Endometrial microvascular endothelial cells (primary cell): ENCODE measurements around the gene SRRM3. TPM values are rescaled to one million over a fixed set of nuclear protein-coding genes. Genes with fewer than 3 reads are reported as not detected.
"Not testable (repeated sequence)": the region's sequence is repeated elsewhere in the genome, so short reads cannot be mapped to it uniquely, and the experiment has no call there.

Source experiments
- in situ Hi-C: cut with HindIII; loops from 2 replicates; pipeline ENCODE4 v1.10.0; 2017; ENCODE audit warnings: low sequenced_read_pairs, low pct_unique_long_range_greater_than_20kb; ENCODE audit errors: inconsistent ontology term
- total RNA-seq: library from RNA; depleted of rRNA; stranded (reverse); fragments of >200 nt; gene quantifications from one replicate; pipeline ENCODE4 v1.2.3, GENCODE V29; 2015; ENCODE audit errors: inconsistent ontology term

SRRM3 gene
- total RNA-seq, 1 donor from 2014 or later = not detected

DNA sequence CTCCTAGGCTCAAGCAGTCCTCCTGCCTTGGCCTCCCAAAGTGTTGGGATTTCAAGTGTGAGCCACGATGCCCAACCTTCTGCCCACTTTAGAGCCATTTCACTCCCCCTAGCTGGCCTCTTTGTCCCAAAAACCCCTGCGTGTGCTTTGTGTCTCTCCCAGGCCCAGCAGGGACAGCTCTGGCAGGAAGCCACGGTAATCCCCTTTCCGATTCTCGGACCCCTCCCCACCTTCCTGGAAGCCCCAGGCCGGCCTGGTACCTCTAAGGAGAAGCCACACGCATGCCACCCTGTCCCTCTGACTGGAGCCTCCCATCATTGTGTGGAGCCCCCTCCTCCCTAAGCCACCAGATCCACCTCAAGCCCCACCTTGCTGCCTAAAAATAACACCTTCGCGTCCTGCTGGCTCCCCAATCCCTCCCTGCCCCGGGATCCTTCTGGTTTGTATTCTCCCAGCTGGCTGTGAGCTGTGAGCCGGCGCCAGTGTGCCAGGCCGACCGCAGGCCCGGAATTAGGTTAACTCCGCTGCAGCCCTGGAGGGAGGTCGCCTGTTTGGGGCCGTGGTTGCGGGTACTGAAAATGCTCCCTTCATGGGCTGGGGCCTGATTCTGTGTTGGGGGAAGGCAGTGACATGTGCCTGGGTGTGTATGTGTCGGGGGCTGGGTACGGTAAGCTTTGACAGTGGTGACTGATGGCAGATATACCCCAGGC, 16.4 kb upstream of the SRRM3 start:
- in situ Hi-C loops = no loop called here

DNA sequence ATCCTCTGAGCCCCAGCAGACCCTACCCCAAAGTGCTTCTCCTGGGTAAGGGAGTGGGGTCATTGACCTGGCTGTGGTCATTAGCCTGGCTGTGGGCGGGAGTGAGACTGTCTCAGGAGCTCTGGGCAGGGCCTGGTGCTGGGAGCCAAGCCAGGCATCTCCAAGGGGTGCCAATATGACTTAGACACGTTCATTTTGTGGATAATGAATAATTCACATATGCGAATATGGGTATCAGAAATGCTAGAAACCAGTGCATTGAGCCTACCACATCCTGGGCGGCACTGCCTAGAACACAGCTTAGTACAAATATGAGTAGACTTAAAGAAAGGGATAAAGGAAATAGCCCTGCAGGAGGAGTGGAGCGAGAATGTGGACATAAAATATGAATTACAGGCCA, 14.4 kb upstream of the SRRM3 start:
- in situ Hi-C loops = no loop called here

DNA sequence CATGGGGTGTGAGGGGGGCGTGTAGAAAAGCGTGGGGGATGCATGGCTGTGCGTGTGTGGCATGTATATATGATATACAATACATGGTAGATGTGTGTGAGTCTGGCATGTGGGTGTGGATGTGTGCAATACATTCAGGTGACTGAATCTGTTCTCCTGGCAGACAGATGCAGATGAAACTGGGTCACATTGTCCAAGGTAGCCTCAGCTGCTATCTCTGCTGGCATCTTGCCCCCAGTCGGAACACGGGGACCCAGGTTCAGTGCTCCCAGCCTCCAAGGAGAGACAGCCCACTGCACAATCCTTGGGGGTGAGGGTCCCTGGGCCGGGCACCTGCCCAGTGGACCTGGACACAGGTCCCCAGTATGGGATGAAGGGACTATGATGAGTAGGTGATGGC, 12.4 kb upstream of the SRRM3 start:
- in situ Hi-C loops = no loop called here

DNA sequence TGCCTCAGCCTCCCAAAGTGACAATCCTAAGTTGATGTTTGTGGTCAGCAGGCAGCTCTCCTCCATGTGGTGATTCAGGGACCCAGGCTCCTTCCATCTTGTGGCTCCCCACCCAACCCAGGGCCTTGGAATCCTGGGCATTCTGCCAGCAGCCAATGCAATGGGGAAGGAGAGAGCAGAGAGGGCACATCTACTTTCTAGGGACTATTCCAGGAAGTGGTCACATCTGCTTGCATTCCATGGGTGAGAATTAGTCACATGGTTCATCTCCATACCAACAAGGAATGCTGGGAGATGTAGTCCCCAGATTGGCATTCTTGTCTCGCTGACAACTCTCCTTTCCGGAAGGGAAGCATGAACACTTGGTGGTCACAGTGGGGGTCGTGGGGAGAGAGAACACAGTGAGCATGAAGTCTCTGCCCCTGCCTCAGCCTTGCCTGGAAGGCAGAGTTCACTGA, 9.9 kb upstream of the SRRM3 start:
- in situ Hi-C loops = no loop called here

DNA sequence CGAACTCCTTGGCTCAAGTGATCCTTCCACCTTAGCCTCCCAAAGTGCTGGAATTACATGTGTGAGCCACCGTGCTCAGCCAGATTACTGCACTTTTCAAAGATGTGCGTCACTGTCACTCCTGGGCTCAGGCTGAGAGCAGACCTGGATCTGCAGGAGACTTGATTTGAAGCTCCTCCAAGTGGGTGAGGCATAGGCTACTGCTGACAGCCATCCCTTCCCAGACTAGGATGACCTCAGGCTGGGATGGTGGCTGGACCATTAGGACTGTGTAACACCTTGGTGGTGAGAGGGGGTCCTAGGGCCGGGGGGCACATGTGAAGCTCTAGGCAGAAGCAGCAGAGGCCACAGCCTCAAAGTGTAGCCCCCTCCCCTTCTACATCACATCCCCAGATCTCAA, 8.2 kb upstream of the SRRM3 start:
- in situ Hi-C loops = no loop called here

DNA sequence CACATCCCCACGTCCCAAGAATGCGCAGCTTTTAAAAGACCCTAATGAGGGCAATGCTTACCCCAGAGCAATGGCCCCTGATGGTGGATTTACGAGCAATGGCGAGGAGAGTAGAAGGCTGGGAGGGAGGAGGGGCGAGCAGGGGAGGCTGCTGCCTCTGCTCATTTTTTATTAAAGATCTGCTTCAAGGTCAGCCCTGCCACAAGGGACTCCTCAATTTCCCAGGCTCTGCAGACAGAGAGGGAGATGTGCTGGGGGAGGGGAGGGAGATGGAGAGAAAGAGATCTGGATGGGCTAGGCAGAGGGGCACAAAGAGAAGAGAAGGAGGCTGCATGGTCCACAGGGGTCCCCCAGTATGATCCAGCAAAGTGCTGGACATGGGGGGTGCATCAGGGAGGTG, 7.8 kb upstream of the SRRM3 start:
- in situ Hi-C loops = no loop called here

DNA sequence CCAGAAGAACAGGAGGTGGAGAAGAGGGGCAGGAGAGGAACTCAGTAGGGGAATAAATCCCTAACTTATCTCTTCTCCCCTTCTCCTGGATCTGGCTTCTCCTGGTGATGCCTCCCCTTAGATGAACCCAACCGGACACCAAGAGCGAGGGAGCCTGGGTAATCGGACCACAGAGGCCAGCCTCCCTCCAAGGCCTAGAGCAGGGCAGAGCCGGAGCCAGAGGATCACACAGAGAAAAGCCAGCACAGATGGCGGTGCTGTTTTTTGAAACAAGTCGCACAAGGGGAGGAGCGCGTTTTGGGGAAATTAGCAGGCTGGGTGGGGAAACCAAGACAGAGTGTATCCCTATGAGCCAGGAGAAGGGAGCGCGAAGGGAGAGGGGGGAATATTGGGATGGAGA, 4.9 kb upstream of the SRRM3 start:
- in situ Hi-C loops = no loop called here

DNA sequence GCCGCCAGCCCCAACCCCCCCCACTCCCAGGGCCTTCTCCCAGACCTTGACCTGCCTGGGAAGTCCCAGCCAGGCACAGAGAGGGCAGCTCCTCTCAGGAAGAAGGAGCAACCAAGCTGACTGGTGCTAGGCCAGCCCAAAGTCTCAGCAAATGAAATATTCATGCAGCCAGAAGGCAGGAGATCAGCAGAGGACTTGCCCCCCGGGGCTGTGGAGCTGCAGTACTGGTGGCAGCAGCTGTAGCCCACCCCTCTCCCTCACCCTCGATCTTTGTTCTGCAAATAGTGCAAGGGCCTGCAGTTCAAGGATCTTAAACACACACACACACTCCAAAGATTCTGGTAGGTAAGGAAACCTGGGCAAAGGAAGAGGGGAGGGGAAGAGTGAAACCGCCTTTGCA, 3.5 kb upstream of the SRRM3 start:
- in situ Hi-C loops = no loop called here

DNA sequence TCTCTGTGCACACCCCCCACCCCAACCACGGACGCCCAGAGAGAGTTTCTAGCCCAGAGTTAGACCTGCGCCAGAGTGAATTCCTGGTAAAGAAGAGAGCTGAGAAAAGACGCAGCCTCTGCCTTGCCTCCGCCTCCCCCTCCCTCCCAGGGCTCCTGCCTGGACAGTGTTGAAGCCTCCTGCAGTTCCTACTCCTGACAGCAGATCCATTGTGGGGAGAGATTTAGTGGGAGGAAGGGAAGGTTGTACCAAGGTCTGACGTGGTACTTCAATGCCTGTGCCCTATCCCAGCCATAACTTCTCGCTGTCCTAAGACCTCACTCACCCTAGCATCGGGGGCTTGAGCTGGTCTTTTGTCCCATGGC, 952 bp downstream of the SRRM3 start:
- in situ Hi-C loops = no loop called here

DNA sequence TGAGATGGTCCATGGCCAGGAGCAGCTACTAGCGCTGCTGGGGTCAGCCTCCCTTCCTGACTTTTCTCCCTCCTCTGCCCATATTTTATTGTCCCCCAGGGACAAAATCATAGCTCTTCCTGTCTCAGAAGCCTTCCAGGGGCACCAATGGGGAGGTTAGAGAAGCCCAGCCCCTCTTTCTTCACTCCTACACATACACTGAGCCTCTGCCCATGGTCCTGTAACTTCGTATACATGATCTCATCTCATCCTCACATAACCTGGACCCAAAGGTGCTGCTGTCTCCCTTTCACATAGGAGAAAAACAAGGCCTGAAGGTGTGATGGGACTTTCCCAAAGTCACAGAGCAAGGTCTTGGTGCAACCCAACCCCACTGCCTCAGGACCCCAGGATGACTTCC, 2.5 kb downstream of the SRRM3 start:
- in situ Hi-C loops = no loop called here

DNA sequence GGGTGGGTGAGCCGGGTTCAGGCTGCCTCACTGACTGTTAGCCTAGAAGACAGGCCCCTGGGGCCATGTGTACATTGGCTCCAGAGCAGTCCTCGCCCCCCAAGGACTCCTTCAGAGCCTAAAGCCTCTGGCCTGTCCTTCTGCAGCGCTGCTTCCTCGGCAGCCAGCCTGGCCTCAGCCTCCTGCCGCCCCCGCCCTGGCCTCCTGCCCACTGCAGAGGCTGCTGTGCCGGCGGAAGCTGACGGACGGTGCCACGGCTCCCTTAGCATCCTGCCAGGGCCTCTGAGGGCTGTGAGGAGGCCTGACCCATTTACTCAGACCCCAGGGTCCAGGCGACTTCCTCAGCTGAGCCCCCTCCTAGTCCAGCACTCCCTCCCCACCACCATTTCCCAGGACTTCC, 4.9 kb downstream of the SRRM3 start:
- in situ Hi-C loops = no loop called here

DNA sequence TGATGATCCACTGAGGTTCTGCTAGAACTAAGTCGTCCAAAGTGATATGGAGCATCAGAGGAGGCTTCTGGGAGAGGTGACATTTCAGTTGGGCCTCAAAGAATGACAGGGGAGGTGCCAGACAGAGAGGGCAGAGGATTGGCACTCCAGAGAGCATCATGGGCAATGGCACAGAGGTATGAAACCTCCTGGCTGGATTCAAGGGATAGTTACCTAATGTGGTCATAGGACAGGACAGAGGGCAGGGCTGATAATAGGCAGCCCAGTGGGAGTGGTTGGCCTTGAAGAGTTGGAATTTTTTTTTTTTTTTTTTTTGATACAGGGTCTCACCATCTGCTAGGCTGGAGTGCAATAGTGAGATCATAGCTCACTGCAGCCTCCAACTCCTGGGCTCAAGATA, 7.6 kb downstream of the SRRM3 start:
- in situ Hi-C loops = no loop called here

DNA sequence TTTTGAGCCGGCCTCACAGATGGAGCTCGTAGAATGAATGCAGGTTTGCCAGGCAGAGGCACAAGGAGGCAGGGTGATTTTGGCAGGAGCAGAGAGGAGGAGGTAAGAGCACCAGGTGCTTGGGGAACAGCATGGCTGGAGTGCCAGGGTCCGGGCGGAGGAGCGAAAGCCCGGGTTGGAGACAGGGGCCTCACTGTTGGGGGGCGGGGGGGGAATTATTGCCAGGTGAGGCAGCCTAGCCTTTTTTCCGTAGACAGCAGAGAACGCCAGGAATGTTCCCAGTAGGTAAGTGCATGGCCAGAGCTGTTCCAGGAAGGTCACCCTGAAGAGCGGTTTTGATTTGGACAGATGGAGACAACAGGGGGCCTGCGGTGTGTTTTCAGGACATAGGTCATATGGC, 9.5 kb downstream of the SRRM3 start:
- in situ Hi-C loops = no loop called here

DNA sequence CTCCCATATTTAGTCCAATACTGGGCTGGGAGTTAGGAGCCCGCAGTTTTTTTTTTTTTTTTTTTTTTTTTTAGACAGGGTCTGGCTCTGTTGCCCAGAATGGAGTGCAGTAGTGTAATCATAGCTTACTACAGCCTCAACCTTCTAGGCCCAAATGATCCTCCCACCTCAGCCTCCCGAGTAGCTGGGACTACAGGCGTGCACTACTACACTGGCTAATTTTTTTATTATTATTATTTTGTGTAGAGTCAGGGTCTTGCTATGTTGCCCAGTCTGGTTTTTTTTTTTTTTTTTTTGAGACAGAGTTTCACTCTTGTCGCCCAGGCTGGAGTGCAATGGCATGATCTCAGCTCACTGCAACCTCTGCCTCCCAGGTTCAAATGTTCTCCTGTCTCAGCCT, 13.7 kb downstream of the SRRM3 start:
- in situ Hi-C loops = not testable (repeated sequence)

DNA sequence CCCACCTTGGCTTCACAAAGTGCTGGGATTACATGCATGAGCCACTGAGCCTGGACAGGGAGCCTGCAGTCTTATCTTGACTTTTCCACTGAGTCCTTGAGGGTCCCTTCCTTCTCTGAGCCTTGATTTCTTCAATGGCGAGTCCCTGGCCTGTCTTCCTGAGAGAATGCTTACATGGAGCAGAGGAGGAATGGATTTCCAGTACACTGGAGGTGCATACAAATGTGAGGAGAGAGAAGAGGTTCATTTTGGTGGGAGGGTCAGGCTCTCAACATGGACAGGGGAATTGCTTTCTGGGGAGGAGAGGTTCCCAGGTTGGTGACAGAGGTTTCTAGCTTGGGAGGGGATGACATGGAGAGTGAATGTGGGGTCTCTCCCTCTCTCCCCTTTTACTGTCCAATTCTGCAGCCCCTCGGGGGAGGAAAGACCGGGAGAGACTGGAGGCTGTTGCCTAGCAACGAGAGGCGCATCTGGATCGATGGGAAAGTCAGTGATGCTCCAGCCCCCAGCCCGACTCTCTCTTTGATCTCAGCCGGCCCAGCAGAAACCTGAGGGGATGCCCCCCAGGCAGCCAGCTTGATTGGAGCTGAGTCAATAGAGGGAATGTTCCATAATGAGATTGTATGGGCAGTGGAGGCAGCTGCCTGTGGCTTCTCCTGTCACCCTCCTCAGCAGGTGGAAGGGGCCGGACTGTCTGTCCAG, 14.8 kb downstream of the SRRM3 start:
- in situ Hi-C loops = no loop called here

DNA sequence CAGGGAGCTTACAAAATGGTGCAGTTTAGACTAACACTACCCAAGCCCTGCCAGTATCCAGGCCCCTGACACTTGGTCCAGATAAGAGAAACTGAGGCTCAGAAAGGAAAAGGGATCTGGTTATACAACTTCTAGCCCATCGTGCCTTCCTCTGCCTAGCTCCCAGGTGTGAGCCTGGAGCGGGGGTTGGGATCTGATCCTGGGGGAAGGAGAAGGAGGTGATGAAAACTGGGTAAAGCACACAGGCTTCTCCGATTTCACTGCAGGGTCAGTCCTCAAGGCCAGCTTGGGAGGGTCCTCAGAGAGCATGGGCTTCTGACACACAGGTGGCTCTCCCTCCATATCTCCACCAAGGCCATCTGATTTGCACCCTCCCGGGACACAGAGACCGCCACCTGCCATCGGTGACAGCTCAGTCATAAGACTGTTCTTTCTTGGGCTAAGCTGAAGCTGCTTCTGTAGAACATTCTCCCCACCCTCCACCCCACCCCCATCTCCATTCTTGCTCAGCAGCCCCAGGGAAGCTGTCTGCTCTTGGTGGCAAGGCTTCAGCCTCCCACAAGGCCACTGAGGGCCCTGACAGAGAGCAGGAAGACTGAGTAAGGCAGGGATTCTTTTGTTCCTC, 16.4 kb downstream of the SRRM3 start:
- in situ Hi-C loops = no loop called here

DNA sequence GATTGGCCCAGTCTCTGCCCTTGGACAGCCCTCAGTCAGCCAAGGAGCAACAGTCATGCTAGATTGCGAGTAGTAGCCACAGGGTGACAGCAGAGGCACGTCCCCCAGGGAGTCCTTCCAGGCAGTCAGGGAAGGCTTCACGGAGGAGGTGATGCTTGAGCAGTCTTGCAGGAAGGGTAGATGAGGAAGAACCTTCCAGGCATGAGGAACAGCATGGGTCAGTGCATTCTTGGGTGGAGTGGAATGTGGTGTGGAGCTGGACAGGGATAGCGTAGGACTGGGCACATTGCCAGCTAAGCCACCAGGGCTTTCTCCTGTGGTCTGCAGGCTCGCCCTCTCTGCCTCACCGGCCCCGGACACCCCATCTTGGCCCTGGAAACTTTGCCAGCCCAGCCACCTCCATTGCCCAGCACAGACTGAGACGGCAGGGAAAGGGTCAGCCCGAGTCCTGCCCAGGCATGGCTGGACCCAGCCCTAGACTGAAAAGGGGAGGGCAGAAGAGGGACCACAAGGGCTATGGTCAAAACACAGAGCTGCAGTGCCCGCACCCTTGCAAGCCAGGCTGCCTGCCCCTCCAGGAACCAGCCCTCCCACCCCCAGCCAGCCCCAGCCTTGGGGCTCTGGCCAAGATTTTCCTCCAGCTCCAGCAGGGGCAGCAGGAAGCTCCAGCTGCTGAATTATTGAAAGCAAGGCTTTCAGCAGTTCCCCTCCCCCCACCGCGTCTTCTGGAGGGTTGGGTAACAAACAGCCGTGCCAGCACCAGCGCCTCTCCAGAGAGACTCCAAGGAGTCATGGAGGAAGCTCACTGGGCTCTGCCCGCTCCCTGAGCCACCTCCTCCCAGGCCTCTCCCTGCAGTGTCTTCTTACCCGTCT, 18.7 kb downstream of the SRRM3 start:
- in situ Hi-C loops = no loop called here

DNA sequence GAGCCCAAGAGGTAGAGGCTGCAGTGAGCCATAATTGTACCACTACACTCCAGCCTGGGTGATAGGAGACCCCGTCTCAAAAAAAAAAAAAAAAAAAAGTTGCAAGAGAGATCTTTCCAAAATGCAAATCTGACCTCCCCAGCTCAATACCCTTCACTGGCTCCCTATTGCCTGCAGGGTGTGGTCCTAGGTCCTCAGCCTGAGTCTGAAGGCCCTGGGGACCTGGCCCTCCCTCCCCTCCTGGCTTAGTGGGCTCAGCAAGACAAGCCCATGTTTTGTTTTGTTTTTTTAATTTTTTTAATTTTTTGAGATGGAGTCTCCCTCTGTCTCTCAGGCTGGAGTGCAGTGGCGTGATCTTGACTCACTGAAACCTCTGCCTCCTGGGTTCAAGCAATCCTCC, 20.6 kb downstream of the SRRM3 start:
- in situ Hi-C loops = no loop called here

DNA sequence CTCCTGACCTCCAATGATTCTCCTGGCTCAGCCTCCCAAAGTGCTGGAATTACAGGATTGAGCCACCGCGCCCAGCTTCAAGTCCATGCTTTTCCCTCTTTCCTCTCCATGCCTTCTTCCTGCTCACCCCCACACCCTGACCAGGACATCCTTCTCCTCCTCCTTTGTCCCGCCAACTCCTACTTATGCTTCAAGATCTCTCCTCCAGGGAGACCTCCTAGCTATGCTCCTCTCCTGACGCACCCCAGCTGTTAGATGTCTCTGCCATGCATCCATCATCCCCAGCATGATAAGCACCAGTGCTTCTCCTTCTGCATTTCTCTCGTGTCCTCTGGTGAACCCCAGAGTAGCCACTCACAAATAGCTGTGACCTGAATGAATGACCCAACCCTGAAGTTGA, 21.1 kb downstream of the SRRM3 start:
- in situ Hi-C loops = no loop called here
